HL-60 (cell line): ENCODE results near the gene DNASE1.

Experiments
- GABPA ChIP-seq: IDR thresholded peaks from 2 replicates; pipeline ENCODE4 v1.6.1; 2012; ENCODE audit warnings: low read depth
- POLR2AphosphoS5 ChIP-seq: IDR thresholded peaks from 2 replicates; pipeline ENCODE4 v1.6.1; 2012; ENCODE audit warnings: low read depth
- SPI1 ChIP-seq: IDR thresholded peaks from 2 replicates; pipeline ENCODE4 v1.6.1; 2012; ENCODE audit warnings: low read depth, mild to moderate bottlenecking, borderline replicate concordance
- TF ChIP-seq, protein P1 (sequence below): IDR thresholded peaks from one replicate; pipeline ENCODE4 v1.5.1; 2011; ENCODE audit warnings: low read length, control low read depth, inconsistent platforms; ENCODE audit not compliant: insufficient read depth

DNA sequence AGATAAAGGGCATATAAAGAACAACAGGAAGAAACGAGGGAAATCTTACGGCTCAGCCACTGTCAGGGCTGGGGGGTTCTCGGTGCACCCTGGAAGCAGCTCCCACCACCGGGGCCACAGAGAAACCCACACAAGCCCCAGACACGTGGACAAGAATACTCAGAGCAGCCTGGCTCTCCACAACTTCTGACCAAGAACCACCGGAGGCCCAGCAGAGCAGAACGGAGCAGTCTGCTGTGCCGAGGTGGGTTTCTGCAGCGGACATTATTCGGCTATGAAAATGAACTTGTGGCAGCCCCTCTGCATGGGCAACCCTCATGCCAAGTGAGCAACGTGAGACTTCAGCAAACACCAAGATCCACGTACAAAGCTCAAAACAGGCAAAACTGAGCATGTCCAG, 6.8 kb downstream of the DNASE1 start:
- TF ChIP-seq, protein P1, sequence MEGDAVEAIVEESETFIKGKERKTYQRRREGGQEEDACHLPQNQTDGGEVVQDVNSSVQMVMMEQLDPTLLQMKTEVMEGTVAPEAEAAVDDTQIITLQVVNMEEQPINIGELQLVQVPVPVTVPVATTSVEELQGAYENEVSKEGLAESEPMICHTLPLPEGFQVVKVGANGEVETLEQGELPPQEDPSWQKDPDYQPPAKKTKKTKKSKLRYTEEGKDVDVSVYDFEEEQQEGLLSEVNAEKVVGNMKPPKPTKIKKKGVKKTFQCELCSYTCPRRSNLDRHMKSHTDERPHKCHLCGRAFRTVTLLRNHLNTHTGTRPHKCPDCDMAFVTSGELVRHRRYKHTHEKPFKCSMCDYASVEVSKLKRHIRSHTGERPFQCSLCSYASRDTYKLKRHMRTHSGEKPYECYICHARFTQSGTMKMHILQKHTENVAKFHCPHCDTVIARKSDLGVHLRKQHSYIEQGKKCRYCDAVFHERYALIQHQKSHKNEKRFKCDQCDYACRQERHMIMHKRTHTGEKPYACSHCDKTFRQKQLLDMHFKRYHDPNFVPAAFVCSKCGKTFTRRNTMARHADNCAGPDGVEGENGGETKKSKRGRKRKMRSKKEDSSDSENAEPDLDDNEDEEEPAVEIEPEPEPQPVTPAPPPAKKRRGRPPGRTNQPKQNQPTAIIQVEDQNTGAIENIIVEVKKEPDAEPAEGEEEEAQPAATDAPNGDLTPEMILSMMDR: no peak
- TF ChIP-seq GABPA (no peak), POLR2AphosphoS5 (no peak), SPI1 (no peak)
